ENCODE data around the gene ANGPTL5. TPM values are rescaled to one million over a fixed set of nuclear protein-coding genes. Genes with fewer than 3 reads are reported as not detected.
"Not testable (repeated sequence)": the region's sequence is repeated elsewhere in the genome, so short reads cannot be mapped to it uniquely, and the experiment has no call there.

ANGPTL5 gene
- total RNA-seq, result 1 to 10 TPM in 1 of 4 donors, under 1 TPM in 2, not detected in 1; 0.37 to 3.2 (median 0.56) TPM

DNA sequence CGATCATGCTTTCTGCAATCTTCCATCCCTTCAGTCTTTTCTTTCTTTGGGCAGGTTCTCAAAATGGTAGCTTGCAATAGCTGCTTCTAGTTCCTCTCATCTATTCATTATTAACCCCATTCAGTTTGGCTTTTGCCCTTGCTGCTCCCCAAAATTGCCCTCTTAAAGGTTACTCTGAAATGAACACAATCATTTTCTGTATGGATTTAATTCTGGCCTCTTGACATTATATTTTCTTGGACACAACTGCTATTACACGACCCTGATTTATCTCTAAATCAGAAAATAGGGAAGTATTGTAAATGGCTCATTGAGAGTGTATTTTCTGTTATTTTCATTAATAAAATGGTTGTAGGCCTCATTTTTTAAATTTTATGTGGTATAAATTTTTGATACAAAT is at the start of gene ANGPTL5:
ANGPTL5 (minus strand) TSS at position 101 of the 400 bp plus-strand sequence. CDS start 8,613 bp downstream, outside the sequence.
- no peak for ATAC-seq (ENCODE audit: low FRiP score)
- TF ChIP-seq, protein P1, sequence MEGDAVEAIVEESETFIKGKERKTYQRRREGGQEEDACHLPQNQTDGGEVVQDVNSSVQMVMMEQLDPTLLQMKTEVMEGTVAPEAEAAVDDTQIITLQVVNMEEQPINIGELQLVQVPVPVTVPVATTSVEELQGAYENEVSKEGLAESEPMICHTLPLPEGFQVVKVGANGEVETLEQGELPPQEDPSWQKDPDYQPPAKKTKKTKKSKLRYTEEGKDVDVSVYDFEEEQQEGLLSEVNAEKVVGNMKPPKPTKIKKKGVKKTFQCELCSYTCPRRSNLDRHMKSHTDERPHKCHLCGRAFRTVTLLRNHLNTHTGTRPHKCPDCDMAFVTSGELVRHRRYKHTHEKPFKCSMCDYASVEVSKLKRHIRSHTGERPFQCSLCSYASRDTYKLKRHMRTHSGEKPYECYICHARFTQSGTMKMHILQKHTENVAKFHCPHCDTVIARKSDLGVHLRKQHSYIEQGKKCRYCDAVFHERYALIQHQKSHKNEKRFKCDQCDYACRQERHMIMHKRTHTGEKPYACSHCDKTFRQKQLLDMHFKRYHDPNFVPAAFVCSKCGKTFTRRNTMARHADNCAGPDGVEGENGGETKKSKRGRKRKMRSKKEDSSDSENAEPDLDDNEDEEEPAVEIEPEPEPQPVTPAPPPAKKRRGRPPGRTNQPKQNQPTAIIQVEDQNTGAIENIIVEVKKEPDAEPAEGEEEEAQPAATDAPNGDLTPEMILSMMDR (IDR thresholded peaks at IDR 0.05), result no peak

DNA sequence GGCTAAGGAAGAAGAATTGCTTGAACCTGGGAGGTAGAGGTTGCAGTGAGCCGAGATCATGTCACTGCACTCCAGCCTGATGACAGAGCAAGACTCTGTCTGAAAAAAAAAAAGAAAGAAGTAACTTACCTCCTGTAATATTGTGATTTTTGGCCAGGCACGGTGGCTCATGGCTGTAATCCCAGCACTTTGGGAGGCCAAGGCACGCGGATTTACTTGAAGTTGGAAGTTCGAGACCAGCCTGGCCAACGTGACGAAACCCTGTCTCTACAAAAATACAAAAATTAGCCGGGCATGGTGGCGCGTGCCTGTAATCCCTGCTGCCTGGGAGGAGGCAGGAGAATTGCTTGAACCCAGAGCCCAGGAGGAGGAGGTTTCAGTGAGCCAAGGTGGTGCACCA is 47.9 kb upstream of the ANGPTL5 start:
- not testable (repeated sequence) for ATAC-seq (ENCODE audit: low FRiP score); DNase-seq (ENCODE audit: low spot score)

More for the DNA sequence above, at the start of gene ANGPTL5:
- no peak for DNase-seq (ENCODE audit: low spot score)

DNA sequence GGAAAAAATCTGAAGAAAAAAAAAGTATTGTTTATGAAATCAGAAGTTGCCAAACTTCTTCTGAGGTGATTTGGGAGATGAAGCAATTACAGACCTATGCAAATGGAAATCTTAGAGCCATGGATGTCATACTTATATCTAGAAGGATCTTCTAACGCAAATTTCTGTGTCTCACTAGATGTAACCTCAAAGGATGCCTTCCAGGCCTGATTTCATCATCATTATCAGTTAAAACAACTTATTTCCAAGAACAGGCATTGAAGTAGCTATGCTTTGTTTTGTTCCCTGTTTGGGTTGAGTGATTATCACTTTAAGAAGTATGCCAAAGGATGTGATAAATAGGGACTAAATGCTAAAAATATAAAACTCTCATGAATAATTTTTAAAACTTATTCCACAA is 43.9 kb upstream of the ANGPTL5 start:
- DNase-seq (ENCODE audit: low spot score) (no peak), ATAC-seq (ENCODE audit: low FRiP score) (no peak)
- TF ChIP-seq, protein P1 (IDR thresholded peaks at IDR 0.05), result no peak

- ATAC-seq (ENCODE audit: low FRiP score) (no peak), DNase-seq (ENCODE audit: low spot score) (no peak)
- TF ChIP-seq, protein P1 (IDR thresholded peaks at IDR 0.05), result no peak
These were observed 39.4 kb upstream of the ANGPTL5 start for GRCh38 chr11:101955701-101956100.

GRCh38 chr11:101955278-101955677 is 39.0 kb upstream of the ANGPTL5 start:
- TF ChIP-seq, protein P1 (IDR thresholded peaks at IDR 0.05), result no peak

DNA sequence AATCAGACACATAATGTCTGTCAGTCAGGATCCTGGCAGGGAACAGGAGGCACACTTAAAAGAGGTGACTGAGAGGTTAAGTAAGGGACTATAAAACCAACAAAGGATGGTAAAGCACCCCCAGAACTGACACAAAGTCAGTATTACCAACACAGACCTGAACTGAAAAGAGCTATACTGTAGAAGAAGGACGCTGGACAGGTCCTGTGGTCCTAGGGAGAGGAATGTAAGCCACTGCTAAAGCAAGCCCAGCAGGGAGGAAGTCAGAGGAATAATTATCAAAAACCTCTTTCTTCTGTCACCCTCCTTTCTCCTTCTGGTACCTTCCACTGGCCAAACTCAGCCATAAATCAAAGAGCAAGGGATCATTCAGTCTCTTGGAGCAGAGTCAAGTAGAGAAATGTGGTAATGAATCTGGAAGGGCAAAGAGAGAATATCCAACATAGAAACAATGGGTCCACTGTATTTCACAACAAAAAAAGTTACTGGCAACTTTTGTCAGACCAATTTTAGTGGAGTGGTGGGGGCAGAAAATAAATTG is 33.4 kb upstream of the ANGPTL5 start:
- TF ChIP-seq, protein P1 (IDR thresholded peaks at IDR 0.05), result no peak
- ATAC-seq (ENCODE audit: low FRiP score) (no peak), DNase-seq (ENCODE audit: low spot score) (no peak)

More at GRCh38 chr11:101955278-101955677, 39.0 kb upstream of the ANGPTL5 start:
- no peak for DNase-seq (ENCODE audit: low spot score)
- ATAC-seq (ENCODE audit: low FRiP score), result no peak

GRCh38 chr11:101945448-101945847 is 29.1 kb upstream of the ANGPTL5 start:
- TF ChIP-seq, protein P1 (IDR thresholded peaks at IDR 0.05), result no peak
- ATAC-seq (ENCODE audit: low FRiP score) (no peak), DNase-seq (ENCODE audit: low spot score) (no peak)
